Fibroblast of skin of back (primary cell): ENCODE data around the gene EHBP1.
"Not testable (repeated sequence)": the region's sequence is repeated elsewhere in the genome, so short reads cannot be mapped to it uniquely, and the experiment has no call there.

Experiments used
- DNase-seq: peaks from one replicate; pipeline ENCODE4 v3.0.0-alpha.2; 2013

Gene EHBP1

GRCh38 chr2:62968168-62968567, 262.7 kb downstream of the EHBP1 start:
- DNase-seq, result no peak

- no peak for DNase-seq
Observed at GRCh38 chr2:62968668-62969067, 263.2 kb downstream of the EHBP1 start.

GRCh38 chr2:62971936-62972335, 266.4 kb downstream of the EHBP1 start:
- no peak for DNase-seq

- DNase-seq, result no peak
Observed at GRCh38 chr2:62972601-62973000, 267.1 kb downstream of the EHBP1 start.

GRCh38 chr2:62974999-62975398, 269.5 kb downstream of the EHBP1 start:
- DNase-seq, result no peak

GRCh38 chr2:62991605-62992004, 286.1 kb downstream of the EHBP1 start:
- DNase-seq, result no peak

- no peak for DNase-seq
Observed at GRCh38 chr2:62992561-62992960, 287.0 kb downstream of the EHBP1 start.

- DNase-seq, result no peak
Observed at GRCh38 chr2:62994206-62994605, 288.7 kb downstream of the EHBP1 start.

GRCh38 chr2:62996534-62997186, 291.1 kb downstream of the EHBP1 start:
- no peak for DNase-seq

GRCh38 chr2:62998949-62999348, 293.4 kb downstream of the EHBP1 start:
- peak; percentile 59 for DNase-seq

- DNase-seq, result peak; percentile 54
Observed at GRCh38 chr2:62999905-63000304, 294.4 kb downstream of the EHBP1 start.

- DNase-seq, result peak; percentile 20
Observed at GRCh38 chr2:63000801-63001200, 295.3 kb downstream of the EHBP1 start.

- DNase-seq, result no peak
Observed at GRCh38 chr2:63001576-63001975, 296.1 kb downstream of the EHBP1 start.

GRCh38 chr2:63003351-63003750, 297.8 kb downstream of the EHBP1 start:
- no peak for DNase-seq

- no peak for DNase-seq
Observed at GRCh38 chr2:63007813-63008458, 302.4 kb downstream of the EHBP1 start.

GRCh38 chr2:63008838-63009237, 303.3 kb downstream of the EHBP1 start:
- DNase-seq, result no peak

GRCh38 chr2:63009490-63009889, 304.0 kb downstream of the EHBP1 start:
- no peak for DNase-seq

- DNase-seq, result peak; percentile 18
Observed at GRCh38 chr2:63012541-63012940, 307.0 kb downstream of the EHBP1 start.

GRCh38 chr2:63013438-63013837, 307.9 kb downstream of the EHBP1 start:
- DNase-seq, result no peak

GRCh38 chr2:63015389-63015788, 309.9 kb downstream of the EHBP1 start:
- no peak for DNase-seq

GRCh38 chr2:63018439-63018838, 312.9 kb downstream of the EHBP1 start:
- DNase-seq, result no peak

- DNase-seq, result not testable (repeated sequence)
Observed at GRCh38 chr2:63019686-63020085, 314.2 kb downstream of the EHBP1 start.

- peak; percentile 51 for DNase-seq
Observed at GRCh38 chr2:63023444-63023843, 317.9 kb downstream of the EHBP1 start.

GRCh38 chr2:63027220-63027619, 321.7 kb downstream of the EHBP1 start:
- no peak for DNase-seq

GRCh38 chr2:63029058-63029457, 323.5 kb downstream of the EHBP1 start:
- peak; percentile 29 for DNase-seq
